ENCODE results near the gene ILDR2. TPM values are rescaled to one million over a fixed set of nuclear protein-coding genes. Genes with fewer than 3 reads are reported as not detected.

ILDR2 gene
- total and polyA plus RNA-seq, 9 of the 15 experiments (the other 6 are each of a cell fraction or from before 2014, with no cell fraction given): 0.03 to 0.31 (median 0.18) TPM; not detected in 2

- TF ChIP-seq CHD7 (IDR thresholded peaks at IDR 0.05; ENCODE audit: low read depth, low read length): no peak
- TF ChIP-seq NFIX (CRISPR knock-in tag; IDR thresholded peaks at IDR 0.05; ENCODE audit: low read depth): no peak
- no peak for TF ChIP-seq SP2 (IDR thresholded peaks at IDR 0.05; ENCODE audit: extremely low read depth, low read depth, low read length, poor library complexity, severe bottlenecking)
- no peak for TF ChIP-seq KAT8 (IDR thresholded peaks at IDR 0.05; ENCODE audit: low read depth)
- no peak for TF ChIP-seq SRSF7 (optimal IDR thresholded peaks at IDR 0.05; ENCODE audit: low read depth, low read length)
- TF ChIP-seq, protein P1, sequence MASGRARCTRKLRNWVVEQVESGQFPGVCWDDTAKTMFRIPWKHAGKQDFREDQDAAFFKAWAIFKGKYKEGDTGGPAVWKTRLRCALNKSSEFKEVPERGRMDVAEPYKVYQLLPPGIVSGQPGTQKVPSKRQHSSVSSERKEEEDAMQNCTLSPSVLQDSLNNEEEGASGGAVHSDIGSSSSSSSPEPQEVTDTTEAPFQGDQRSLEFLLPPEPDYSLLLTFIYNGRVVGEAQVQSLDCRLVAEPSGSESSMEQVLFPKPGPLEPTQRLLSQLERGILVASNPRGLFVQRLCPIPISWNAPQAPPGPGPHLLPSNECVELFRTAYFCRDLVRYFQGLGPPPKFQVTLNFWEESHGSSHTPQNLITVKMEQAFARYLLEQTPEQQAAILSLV (tag; IDR thresholded peaks at IDR 0.05): no peak
These were observed 35.5 kb downstream of the ILDR2 start (continued) for GRCh38 chr1:166939741-166940375.

Data from K562 (cell line).